ENCODE results near the gene KIF13A. TPM values are rescaled to one million over a fixed set of nuclear protein-coding genes. Genes with fewer than 3 reads are reported as not detected.

KIF13A gene
- total and polyA plus RNA-seq, 9 of the 15 experiments (the other 6 are each of a cell fraction or from before 2014, with no cell fraction given) = 3.6 to 44.3 (median 29.7) TPM

- TF ChIP-seq ZNF280A (IDR thresholded peaks at IDR 0.05; ENCODE audit: low read depth, partially characterized antibody) (no peak), RNF2 (IDR thresholded peaks at IDR 0.05) (no peak), ZNF217 (CRISPR knock-in tag; IDR thresholded peaks at IDR 0.05) (no peak), DLX4 (CRISPR knock-in tag; IDR thresholded peaks at IDR 0.05) (no peak), E2F5 (CRISPR knock-in tag; IDR thresholded peaks at IDR 0.05) (no peak), STAG1 (CRISPR knock-in tag; IDR thresholded peaks at IDR 0.05; ENCODE audit: borderline replicate concordance) (no peak), TAF15 (IDR thresholded peaks at IDR 0.05; ENCODE audit: low read depth, low read length) (no peak), ADNP (tag; IDR thresholded peaks at IDR 0.05) (no peak), ZNF224 (CRISPR knock-in tag; IDR thresholded peaks at IDR 0.05) (no peak), ZNF436 (CRISPR knock-in tag; IDR thresholded peaks at IDR 0.05) (no peak), ZNF395 (CRISPR knock-in tag; IDR thresholded peaks at IDR 0.05) (peak; percentile 74; the same call in 1 of the 2 replicates), RBM22 (IDR thresholded peaks at IDR 0.05; ENCODE audit: low read depth, low read length, poor library complexity, severe bottlenecking) (no peak), ZNF76 (CRISPR knock-in tag; IDR thresholded peaks at IDR 0.05; ENCODE audit: borderline replicate concordance) (no peak), MEF2A (IDR thresholded peaks at IDR 0.05; ENCODE audit: control insufficient read depth, low read depth, low read length) (peak; percentile 79; the same call in 1 of the 2 replicates), SLC30A9 (CRISPR knock-in tag; IDR thresholded peaks at IDR 0.05) (no peak), BACH1 (tag; IDR thresholded peaks at IDR 0.05) (0 out of 2 replicates have a peak, but pooled peaks have one; percentile 31), NFIX (CRISPR knock-in tag; IDR thresholded peaks at IDR 0.05; ENCODE audit: low read depth) (no peak), KAT7 (CRISPR knock-in tag; IDR thresholded peaks at IDR 0.05; ENCODE audit: borderline replicate concordance) (no peak), NRF1 (conservative IDR thresholded peaks at IDR 0.05 in 1 of 2, IDR thresholded peaks at IDR 0.05 in 1 of 2) (no peak), NCOA6 (IDR thresholded peaks at IDR 0.05) (no peak), NCOA1 (IDR thresholded peaks at IDR 0.05; ENCODE audit: low read depth) (no peak), PRDM10 (IDR thresholded peaks at IDR 0.05; ENCODE audit: partially characterized antibody) (no peak)
Observed at GRCh38 chr6:17932330-17932852, 55.0 kb downstream of the KIF13A start (continued).
